HG03135 (cell line): Measurements from ENCODE around the gene FBXO45.
A peak's percentile ranks its signal among the peaks of the same experiment; 100 is the strongest.
"Not testable (repeated sequence)": the region's sequence is repeated elsewhere in the genome, so short reads cannot be mapped to it uniquely, and the experiment has no call there.

Source experiments
- ATAC-seq: cut with Tn5 transposase; IDR thresholded peaks from one replicate; pipeline ENCODE4 v1.9.1; 2021; ENCODE audit warnings: mild to moderate bottlenecking, moderate library complexity; ENCODE audit not compliant: unreplicated experiment

The FBXO45 gene

GRCh38 chr3:196615234-196615633 is 46.8 kb downstream of the FBXO45 start:
- ATAC-seq: not testable (repeated sequence)

- ATAC-seq: no peak
Observed at GRCh38 chr3:196617256-196617655, 48.8 kb downstream of the FBXO45 start.

- no peak for ATAC-seq
Observed at GRCh38 chr3:196619223-196619622, 50.8 kb downstream of the FBXO45 start.

- ATAC-seq: not testable (repeated sequence)
Observed at GRCh38 chr3:196619627-196620026, 51.2 kb downstream of the FBXO45 start.

- ATAC-seq: no peak
Observed at GRCh38 chr3:196620161-196620604, 51.7 kb downstream of the FBXO45 start.

GRCh38 chr3:196620684-196621083 is 52.2 kb downstream of the FBXO45 start:
- no peak for ATAC-seq

GRCh38 chr3:196621611-196622010 is 53.2 kb downstream of the FBXO45 start:
- ATAC-seq: no peak

GRCh38 chr3:196624067-196624790 is 55.8 kb downstream of the FBXO45 start:
- ATAC-seq: no peak

- ATAC-seq: no peak
Observed at GRCh38 chr3:196624907-196625306, 56.4 kb downstream of the FBXO45 start.

- no peak for ATAC-seq
Observed at GRCh38 chr3:196625331-196625730, 56.9 kb downstream of the FBXO45 start.

- no peak for ATAC-seq
Observed at GRCh38 chr3:196627918-196628231, 59.4 kb downstream of the FBXO45 start.

- ATAC-seq: no peak
Observed at GRCh38 chr3:196629228-196629627, 60.8 kb downstream of the FBXO45 start.

GRCh38 chr3:196631682-196632045 is 63.2 kb downstream of the FBXO45 start:
- ATAC-seq: no peak

- ATAC-seq: peak; percentile 65
Observed at GRCh38 chr3:196632046-196632751, 63.7 kb downstream of the FBXO45 start.

- ATAC-seq: no peak
Observed at GRCh38 chr3:196633555-196634151, 65.2 kb downstream of the FBXO45 start.

- no peak for ATAC-seq
Observed at GRCh38 chr3:196634224-196634623, 65.8 kb downstream of the FBXO45 start.

GRCh38 chr3:196634829-196635228 is 66.4 kb downstream of the FBXO45 start:
- no peak for ATAC-seq

GRCh38 chr3:196636369-196637349 is 68.2 kb downstream of the FBXO45 start:
- ATAC-seq: no peak

- ATAC-seq: not testable (repeated sequence)
Observed at GRCh38 chr3:196637941-196638340, 69.5 kb downstream of the FBXO45 start.
